Neuronal stem cell (in vitro differentiated cells): ENCODE data around the gene PDE7B. TPM values are rescaled to one million over a fixed set of nuclear protein-coding genes. Genes with fewer than 3 reads are reported as not detected.

Source experiments
- DNase-seq: peaks from one replicate; pipeline ENCODE4 v3.0.0-alpha.2; 2013; ENCODE audit warnings: low spot score
- H2AFZ ChIP-seq: one replicate; pipeline ENCODE4 v1.6.1; 2013; ENCODE audit warnings: mild to moderate bottlenecking, low read length, inconsistent platforms
- H2AK5ac ChIP-seq: 2 replicates; pipeline ENCODE4 v1.6.1; 2013; ENCODE audit warnings: low read depth, mild to moderate bottlenecking, inconsistent platforms, low read length, moderate library complexity, mixed read lengths
- H2BK120ac ChIP-seq: 2 replicates; pipeline ENCODE4 v1.6.1; 2013; ENCODE audit warnings: low read depth, mild to moderate bottlenecking, inconsistent platforms, low read length, moderate library complexity, mixed read lengths
- H2BK12ac ChIP-seq: one replicate; pipeline ENCODE4 v1.6.1; 2013; ENCODE audit warnings: low read length, inconsistent platforms
- H2BK15ac ChIP-seq: 2 replicates; pipeline ENCODE4 v1.6.1; 2013; ENCODE audit warnings: mild to moderate bottlenecking, low read length, inconsistent platforms, mixed read lengths
- H2BK5ac ChIP-seq: one replicate; pipeline ENCODE4 v1.6.1; 2013; ENCODE audit warnings: inconsistent platforms, mild to moderate bottlenecking, low read length, moderate library complexity
- H3K14ac ChIP-seq: one replicate; pipeline ENCODE4 v1.6.1; 2013; ENCODE audit warnings: low read length, inconsistent platforms
- H3K18ac ChIP-seq: 2 replicates; pipeline ENCODE4 v1.6.1; 2013; ENCODE audit warnings: low read length, inconsistent platforms
- H3K23ac ChIP-seq: 2 replicates; pipeline ENCODE4 v1.6.1; 2013; ENCODE audit warnings: low read depth, mild to moderate bottlenecking, mixed read lengths, low read length, inconsistent platforms; ENCODE audit not compliant: poor library complexity
- H3K27ac ChIP-seq: replicated peaks from 3 replicates; pipeline ENCODE4 v1.5.1; 2013; ENCODE audit warnings: low read length, inconsistent platforms
- H3K27me3 ChIP-seq, 3 experiments: 2 replicates each; pipeline ENCODE4 v1.6.1; 2013; ENCODE audit warnings: low read length in 3 of 3, mild to moderate bottlenecking in 2 of 3, inconsistent platforms in 1 of 3, low read depth in 1 of 3, mixed read lengths in 1 of 3, moderate library complexity in 1 of 3; ENCODE audit not compliant: control insufficient read depth in 3 of 3, insufficient read depth in 3 of 3
- H3K36me3 ChIP-seq, 2 donors: replicated peaks in 1 of 2; 2 replicates each; pipeline ENCODE4 v1.6.1; 2013; ENCODE audit warnings: low read length in 2 of 2; ENCODE audit not compliant: control insufficient read depth in 2 of 2, insufficient read depth in 2 of 2
- H3K4ac ChIP-seq: 2 replicates; pipeline ENCODE4 v1.6.1; 2013; ENCODE audit warnings: inconsistent platforms, mild to moderate bottlenecking, low read length, moderate library complexity
- H3K4me1 ChIP-seq, 2 donors: 1 replicate in 1 of 2; 2 replicates in 1 of 2; pipeline ENCODE4 v1.6.1; 2013; ENCODE audit warnings: low read length in 2 of 2, low read depth in 1 of 2; ENCODE audit not compliant: control insufficient read depth in 2 of 2, insufficient read depth in 1 of 2
- H3K4me2 ChIP-seq: one replicate; pipeline ENCODE4 v1.6.1; 2013; ENCODE audit warnings: mild to moderate bottlenecking, low read length, inconsistent platforms; ENCODE audit not compliant: insufficient read depth, poor library complexity, severe bottlenecking
- H3K4me3 ChIP-seq, 2 donors: 2 replicates each; pipeline ENCODE4 v1.5.1; 2013; ENCODE audit warnings: low read length in 2 of 2, mild to moderate bottlenecking in 2 of 2, inconsistent platforms in 1 of 2, moderate library complexity in 1 of 2
- H3K79me1 ChIP-seq: one replicate; pipeline ENCODE4 v1.6.1; 2013; ENCODE audit warnings: low read depth, mild to moderate bottlenecking, inconsistent platforms, low read length, moderate library complexity
- H3K9ac ChIP-seq: one replicate; pipeline ENCODE4 v1.6.1; 2013; ENCODE audit warnings: mild to moderate bottlenecking, low read depth, low read length, inconsistent platforms; ENCODE audit not compliant: poor library complexity
- H3K9me3 ChIP-seq, 2 donors: replicated peaks in 1 of 2; 2 replicates each; pipeline versions ENCODE3 to v1.6.1; 2013; ENCODE audit warnings: low read length in 2 of 2, mild to moderate bottlenecking in 2 of 2, inconsistent platforms in 1 of 2, low read depth in 1 of 2, mixed read lengths in 1 of 2, moderate library complexity in 1 of 2; ENCODE audit not compliant: control insufficient read depth in 2 of 2, insufficient read depth in 1 of 2
- H4K8ac ChIP-seq: one replicate; pipeline ENCODE4 v1.6.1; 2013; ENCODE audit warnings: low read depth, mild to moderate bottlenecking, inconsistent platforms, low read length, moderate library complexity
- H4K91ac ChIP-seq: one replicate; pipeline ENCODE4 v1.6.1; 2013; ENCODE audit warnings: low read length, low read depth, mild to moderate bottlenecking, inconsistent platforms; ENCODE audit not compliant: poor library complexity
- WGBS, 2 donors: extraction: QIAGEN DNeasy Blood & Tissue Kit; methylation state at CpG; one replicate each; pipeline ENCODE4 v1.1.7; 2013; ENCODE audit warnings: missing lambda C conversion rate in 2 of 2, mixed read lengths in 1 of 2; ENCODE audit not compliant: insufficient read length in 2 of 2, insufficient replicate concordance in 1 of 2; ENCODE audit errors: extremely low coverage in 2 of 2; 5-methylcytosine and 5-hydroxymethylcytosine counted together
- polyA plus RNA-seq, 2 experiments: library from polyadenylated mRNA; stranded (reverse); fragments of 200-250 nt; gene quantifications; one replicate each; pipeline ENCODE4 v1.2.3, GENCODE V29; 2013

The PDE7B gene
- polyA plus RNA-seq (2013, experiment 1 of 2): 0.14 TPM
- polyA plus RNA-seq (2013, experiment 2 of 2): 0.11 TPM

GRCh38 chr6:135851442-135852271 is at the start of gene PDE7B:
PDE7B (plus strand) TSS chr6:135851701.
- Histone ChIP-seq H4K8ac (no peak within 1 kb of the TSS), H3K4ac (no peak within 1 kb of the TSS), H3K4me1 (peaks cover 2 to 16% of the 10 kb centered on the region in 2 donors), H3K4me3 (peak within 1 kb of the TSS in 1 of 2 donors; percentile 38), H2BK15ac (no peak within 1 kb of the TSS), H2AK5ac (no peak within 1 kb of the TSS), H2BK5ac (no peak within 1 kb of the TSS), H3K4me2 (no peak within 1 kb of the TSS), H2AFZ (peak within 1 kb of the TSS; percentile 80), H3K23ac (no peak within 1 kb of the TSS), H4K91ac (no peak within 1 kb of the TSS), H3K27me3 (no peaks in the 10 kb centered on the region), H2BK120ac (no peak within 1 kb of the TSS), H3K9me3 (no peaks in the 10 kb centered on the region), H3K27ac (no peak within 1 kb of the TSS), H3K18ac (no peak within 1 kb of the TSS), H3K79me1 (no peaks in the 10 kb centered on the region), H3K9ac (no peak within 1 kb of the TSS), H3K36me3 (no peaks in the 10 kb centered on the region), H2BK12ac (no peak within 1 kb of the TSS), H3K14ac (no peak within 1 kb of the TSS)
- peak; percentile 15 for DNase-seq
- WGBS, 2 donors: no CpG with 5 or more reads among the region's 12 CpGs

DNA sequence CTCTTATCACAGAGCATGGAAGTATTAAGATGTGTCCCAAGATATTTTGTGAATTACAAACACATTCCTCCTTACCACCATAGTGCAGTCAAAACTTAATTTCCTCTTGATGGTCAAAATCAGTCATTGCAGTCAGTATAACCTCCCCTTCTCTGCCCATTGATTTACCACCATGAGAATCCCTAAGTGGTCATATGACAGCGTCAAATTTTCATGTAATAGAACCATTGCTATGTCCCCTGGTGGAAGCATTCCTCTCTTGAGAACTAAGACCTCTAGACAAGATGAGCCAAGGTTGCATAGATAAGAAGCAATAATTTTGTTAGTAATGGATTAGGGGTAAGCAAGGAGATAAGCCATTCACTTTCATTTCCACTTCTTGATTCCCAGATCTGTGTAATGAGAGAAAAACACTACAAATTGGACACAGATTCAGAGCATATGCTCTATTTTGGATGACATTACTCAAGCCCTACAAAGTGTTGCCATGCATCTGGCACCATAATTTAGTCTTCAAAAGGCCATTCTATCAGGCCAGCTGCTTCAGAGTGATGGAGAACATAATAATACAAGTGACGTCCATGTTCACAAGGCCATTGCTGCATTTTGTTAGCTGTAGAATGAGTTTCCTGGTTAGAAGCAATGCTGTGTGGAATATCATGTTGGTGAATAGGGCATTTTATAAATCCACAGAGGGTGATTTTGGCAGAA is 49.6 kb upstream of the PDE7B start:
- Histone ChIP-seq H4K91ac (no peak overlapping the region), H3K9me3 (no peaks in the 10 kb centered on the region), H2AFZ (no peak overlapping the region), H3K36me3 (no peaks in the 10 kb centered on the region), H3K4me3 (no peak overlapping the region), H3K79me1 (peaks cover 2% of the 10 kb centered on the region), H4K8ac (no peak overlapping the region), H3K9ac (no peak overlapping the region), H2BK15ac (no peak overlapping the region), H3K23ac (no peak overlapping the region), H2BK5ac (no peak overlapping the region), H3K27ac (no peak overlapping the region), H3K4me2 (no peak overlapping the region), H2BK120ac (no peak overlapping the region), H3K4me1 (no peaks in the 10 kb centered on the region), H2AK5ac (no peak overlapping the region), H3K14ac (no peak overlapping the region), H3K18ac (no peak overlapping the region), H3K27me3 (no peaks in the 10 kb centered on the region), H3K4ac (no peak overlapping the region), H2BK12ac (no peak overlapping the region)
- WGBS, 2 donors: no CpG with 5 or more reads among the region's 2 CpGs
- DNase-seq: no peak

GRCh38 chr6:135810486-135810885 is 41.0 kb upstream of the PDE7B start:
- Histone ChIP-seq H3K27ac (no peak overlapping the region), H4K91ac (no peak overlapping the region), H3K79me1 (no peaks in the 10 kb centered on the region), H3K14ac (no peak overlapping the region), H3K27me3 (no peaks in the 10 kb centered on the region), H2BK12ac (no peak overlapping the region), H3K9ac (no peak overlapping the region), H3K4me1 (peaks cover 2 to 12% of the 10 kb centered on the region in 2 donors), H4K8ac (no peak overlapping the region), H3K23ac (no peak overlapping the region), H3K4ac (no peak overlapping the region), H2AFZ (no peak overlapping the region), H3K36me3 (no peaks in the 10 kb centered on the region), H2BK5ac (no peak overlapping the region), H2BK15ac (no peak overlapping the region), H3K9me3 (no peaks in the 10 kb centered on the region), H3K4me3 (no peak overlapping the region), H2AK5ac (no peak overlapping the region), H3K18ac (no peak overlapping the region), H2BK120ac (no peak overlapping the region), H3K4me2 (no peak overlapping the region)
- no peak for DNase-seq
- WGBS, 2 donors: no CpG with 5 or more reads among the region's 5 CpGs

DNA sequence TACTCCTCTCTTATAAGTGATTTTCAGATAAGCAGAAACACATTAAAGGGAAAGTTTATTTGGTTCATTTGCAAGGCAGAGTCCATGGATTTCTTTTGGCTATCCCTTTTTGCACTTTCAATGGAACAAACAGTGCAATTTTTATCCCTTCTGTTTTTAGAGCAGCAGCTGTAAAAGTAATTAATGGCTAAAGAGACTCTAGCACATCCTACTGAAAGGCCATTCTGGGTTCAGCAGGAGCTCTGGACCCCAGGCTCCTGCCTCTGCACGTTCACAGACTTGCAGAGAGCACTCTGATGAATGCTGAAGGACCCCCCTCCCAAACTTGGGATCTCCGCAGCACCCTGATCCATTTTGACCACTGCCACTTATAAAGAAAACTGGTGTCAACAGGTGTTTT is 40.3 kb upstream of the PDE7B start:
- no peak overlapping the region for H3K14ac ChIP-seq
- no peak overlapping the region for H4K91ac ChIP-seq
- H3K36me3 ChIP-seq: no peaks in the 10 kb centered on the region
- H3K23ac ChIP-seq: no peak overlapping the region
- WGBS, 2 donors: no CpG with 5 or more reads among the region's 2 CpGs
- H2BK15ac ChIP-seq: no peak overlapping the region
- H3K27me3 ChIP-seq: no peaks in the 10 kb centered on the region
- H3K4me3 ChIP-seq: no peak overlapping the region
- no peak overlapping the region for H3K18ac ChIP-seq
- DNase-seq: no peak
- no peaks in the 10 kb centered on the region for H3K9me3 ChIP-seq
- H4K8ac ChIP-seq: no peak overlapping the region
- H3K27ac ChIP-seq: no peak overlapping the region
- no peak overlapping the region for H2BK5ac ChIP-seq
- H3K79me1 ChIP-seq: no peaks in the 10 kb centered on the region
- no peak overlapping the region for H3K4ac ChIP-seq
- no peak overlapping the region for H2AFZ ChIP-seq
- peaks cover 2 to 12% of the 10 kb centered on the region in 2 donors for H3K4me1 ChIP-seq
- no peak overlapping the region for H3K9ac ChIP-seq
- no peak overlapping the region for H2BK12ac ChIP-seq
- H2AK5ac ChIP-seq: no peak overlapping the region
- no peak overlapping the region for H3K4me2 ChIP-seq
- no peak overlapping the region for H2BK120ac ChIP-seq
